ENCODE data around the gene PTPRK.

Gene PTPRK

GRCh38 chr6:128339635-128340450 lies 180.6 kb downstream of the PTPRK start:
- DNase-seq = no peak

GRCh38 chr6:128337619-128338018 lies 182.8 kb downstream of the PTPRK start:
- DNase-seq = no peak

GRCh38 chr6:128336436-128337095 lies 183.8 kb downstream of the PTPRK start:
- no peak for DNase-seq

- no peak for DNase-seq
Observed at GRCh38 chr6:128335963-128336362, 184.4 kb downstream of the PTPRK start.

GRCh38 chr6:128333581-128334223 lies 186.7 kb downstream of the PTPRK start:
- no peak for DNase-seq

GRCh38 chr6:128327890-128328289 lies 192.5 kb downstream of the PTPRK start:
- no peak for DNase-seq

GRCh38 chr6:128323011-128323410 lies 197.4 kb downstream of the PTPRK start:
- no peak for DNase-seq

- no peak for DNase-seq
Observed at GRCh38 chr6:128319946-128320345, 200.5 kb downstream of the PTPRK start.

- DNase-seq = no peak
Observed at GRCh38 chr6:128319157-128319556, 201.2 kb downstream of the PTPRK start.

GRCh38 chr6:128316258-128316929 lies 204.0 kb downstream of the PTPRK start:
- no peak for DNase-seq

- no peak for DNase-seq
Observed at GRCh38 chr6:128314190-128314589, 206.2 kb downstream of the PTPRK start.

- DNase-seq = no peak
Observed at GRCh38 chr6:128311944-128312570, 208.3 kb downstream of the PTPRK start.

GRCh38 chr6:128310451-128310850 lies 209.9 kb downstream of the PTPRK start:
- no peak for DNase-seq

GRCh38 chr6:128307671-128308070 lies 212.7 kb downstream of the PTPRK start:
- no peak for DNase-seq

- DNase-seq = no peak
Observed at GRCh38 chr6:128305976-128306375, 214.4 kb downstream of the PTPRK start.

- DNase-seq = no peak
Observed at GRCh38 chr6:128305228-128305627, 215.2 kb downstream of the PTPRK start.

- DNase-seq = no peak
Observed at GRCh38 chr6:128303870-128304269, 216.5 kb downstream of the PTPRK start.

GRCh38 chr6:128302942-128303341 lies 217.5 kb downstream of the PTPRK start:
- no peak for DNase-seq

GRCh38 chr6:128295670-128296069 lies 224.7 kb downstream of the PTPRK start:
- no peak for DNase-seq

GRCh38 chr6:128290221-128290620 lies 230.2 kb downstream of the PTPRK start:
- no peak for DNase-seq

GRCh38 chr6:128284128-128284527 lies 236.3 kb downstream of the PTPRK start:
- no peak for DNase-seq

- DNase-seq = no peak
Observed at GRCh38 chr6:128282961-128283360, 237.4 kb downstream of the PTPRK start.

- DNase-seq = no peak
Observed at GRCh38 chr6:128280960-128281359, 239.4 kb downstream of the PTPRK start.
